Right ventricle myocardium superior (tissue), 1 donor: ENCODE data around the gene EHD3. TPM values are rescaled to one million over a fixed set of nuclear protein-coding genes. Genes with fewer than 3 reads are reported as not detected.
A peak's percentile ranks its signal among the peaks of the same experiment; 100 is the strongest.

Experiments
- ATAC-seq: fragments of 200-7000 bp; cut with Tn5 transposase; one replicate; pipeline ENCODE4 v1.9.1; 2020; ENCODE audit warnings: mild to moderate bottlenecking; ENCODE audit not compliant: poor library complexity
- DNase-seq: peaks from one replicate; pipeline ENCODE4 v3.0.0-alpha.2; 2020
- intact Hi-C: fragments of 100-400 bp; cut with DNase I; formaldehyde crosslinking; loops from one replicate; pipeline ENCODE4 v1.11.2; 2022
- total RNA-seq: library from RNA; stranded (reverse); fragmentation: NEBNext Ultra II Directional; extraction: Animal tissue kit (Norgen Biotek cat#: 25700); gene quantifications from one replicate; pipeline ENCODE4 v1.2.1, GENCODE V29; 2021
- donor health status: DM: no; HTN: yes; CAD: no; lungs with severe emphysema.

The EHD3 gene
- total RNA-seq, 1 donor from 2014 or later = 23.0 TPM

DNA sequence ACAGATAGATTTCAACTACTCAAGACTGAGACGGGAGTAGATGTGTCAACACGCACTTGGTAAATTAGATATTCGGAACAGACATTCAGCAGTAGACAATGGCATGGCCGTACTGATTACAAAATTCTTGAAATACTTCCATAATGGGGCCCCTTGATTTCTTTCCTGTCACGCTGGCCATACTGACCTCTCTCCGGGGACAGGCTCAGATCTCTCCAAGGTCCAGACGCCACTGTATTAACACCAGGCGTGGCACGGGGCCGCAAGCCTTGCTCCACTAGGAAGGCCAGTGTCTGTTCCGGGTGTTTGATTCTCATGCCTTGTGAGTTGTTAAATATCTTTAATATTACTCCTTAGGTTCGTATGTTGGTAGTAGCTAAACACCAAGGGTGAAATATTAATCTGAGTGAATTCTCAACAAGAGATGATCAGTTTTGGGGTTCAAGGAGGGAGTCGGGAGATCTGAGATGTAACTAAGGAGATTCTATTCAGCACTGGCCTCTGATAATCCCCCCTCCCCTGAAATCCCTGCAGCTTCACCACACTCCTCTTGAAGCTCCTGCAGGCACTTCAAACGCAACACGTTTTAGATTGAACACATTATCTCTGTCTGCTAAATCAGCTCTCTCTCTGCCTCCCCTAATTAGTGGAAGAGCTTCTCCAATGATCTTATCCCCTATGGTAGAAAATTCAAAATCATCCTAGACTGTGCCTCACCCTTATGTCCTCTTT is 2.2 kb upstream of the EHD3 start:
- intact Hi-C loops = loop anchor here (10.0 kb wide), 1 partner anchor 93 kb away; no protein-coding TSS in a partner anchor
- DNase-seq (peak; percentile 68), ATAC-seq (peak; percentile 57)

DNA sequence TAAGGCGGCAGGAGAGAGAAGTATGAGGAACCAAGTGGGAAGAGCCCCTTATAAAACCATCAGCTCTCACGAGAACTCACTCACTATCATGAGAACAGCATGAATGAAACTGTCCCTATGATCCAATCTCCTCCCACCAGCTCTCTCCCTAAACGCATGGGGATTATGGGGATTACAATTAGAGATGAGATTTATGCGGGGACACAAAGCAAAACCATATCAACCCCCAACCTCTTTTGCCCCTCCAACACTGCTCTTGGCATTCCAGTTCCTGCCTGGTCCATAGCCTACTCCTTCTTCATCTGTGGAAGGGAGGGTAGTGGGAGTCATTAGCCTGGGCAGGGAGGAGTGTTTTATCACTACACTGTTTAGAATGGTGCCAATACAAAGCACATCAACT is 1.4 kb upstream of the EHD3 start:
- intact Hi-C loops = loop anchor here (10.0 kb wide), 1 partner anchor 92 kb away; no protein-coding TSS in a partner anchor
- no peak for ATAC-seq

DNA sequence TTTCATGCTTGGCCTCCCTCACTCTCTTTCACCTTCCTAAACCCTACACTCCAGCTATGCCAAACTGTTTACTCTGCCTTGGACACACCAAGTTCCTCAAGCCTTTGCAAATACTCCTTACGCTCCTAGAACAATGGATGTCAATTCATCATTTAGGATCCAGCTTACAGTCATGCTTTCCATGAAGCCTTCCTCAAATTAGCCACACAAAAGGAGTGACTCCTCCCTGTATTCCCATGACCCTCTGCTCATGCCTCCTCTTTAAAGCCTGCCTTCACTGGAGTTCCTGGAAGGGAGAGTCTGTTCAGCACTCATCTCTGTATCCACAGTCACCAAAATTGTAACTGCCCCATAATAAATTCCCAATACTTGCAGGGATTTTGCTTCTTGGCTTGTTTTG is 721 bp upstream of the EHD3 start:
- ATAC-seq (no peak), DNase-seq (no peak)
- intact Hi-C loops = loop anchor here (10.0 kb wide), 1 partner anchor 92 kb away; no protein-coding TSS in a partner anchor

More for the DNA sequence above, 1.4 kb upstream of the EHD3 start:
- no peak for DNase-seq

DNA sequence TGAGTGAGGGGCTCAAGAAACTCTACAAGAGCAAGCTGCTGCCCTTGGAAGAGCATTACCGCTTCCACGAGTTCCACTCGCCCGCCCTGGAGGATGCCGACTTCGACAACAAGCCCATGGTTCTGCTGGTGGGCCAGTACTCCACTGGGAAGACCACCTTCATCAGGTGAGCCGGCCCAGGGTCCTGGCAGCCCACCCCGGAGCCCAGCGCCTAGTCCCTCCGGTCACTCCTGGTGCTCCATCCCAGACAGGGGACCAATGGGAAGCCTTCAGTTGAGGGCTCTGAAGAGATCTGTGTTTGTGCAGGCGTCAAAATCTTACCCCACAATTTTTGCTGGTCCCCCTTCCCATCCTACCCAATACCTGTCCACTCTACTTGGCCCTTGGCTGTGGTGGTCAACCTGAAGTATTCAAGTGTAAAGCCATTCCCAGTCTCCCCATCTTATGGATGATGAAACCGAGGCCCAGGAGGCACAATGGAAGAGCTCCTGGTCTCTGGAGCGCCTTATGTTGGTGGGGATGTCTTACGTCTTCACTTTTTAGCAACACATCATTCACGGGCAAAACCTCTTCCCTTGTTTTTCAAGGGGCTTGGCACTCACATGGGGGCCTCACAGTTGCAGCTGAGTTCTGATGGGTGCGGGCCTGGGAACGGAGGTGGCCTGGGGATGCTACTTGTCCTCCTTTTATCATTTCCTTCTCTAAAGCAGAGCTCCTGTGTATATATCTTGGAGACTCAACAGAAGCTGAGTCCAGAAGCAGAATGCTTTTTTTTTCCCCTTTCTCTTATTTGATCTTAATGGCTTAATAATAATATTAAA is 941 bp downstream of the EHD3 start:
- DNase-seq (no peak), ATAC-seq (no peak)
- intact Hi-C loops = loop anchor here (10.0 kb wide), 1 partner anchor 90 kb away; no protein-coding TSS in a partner anchor

DNA sequence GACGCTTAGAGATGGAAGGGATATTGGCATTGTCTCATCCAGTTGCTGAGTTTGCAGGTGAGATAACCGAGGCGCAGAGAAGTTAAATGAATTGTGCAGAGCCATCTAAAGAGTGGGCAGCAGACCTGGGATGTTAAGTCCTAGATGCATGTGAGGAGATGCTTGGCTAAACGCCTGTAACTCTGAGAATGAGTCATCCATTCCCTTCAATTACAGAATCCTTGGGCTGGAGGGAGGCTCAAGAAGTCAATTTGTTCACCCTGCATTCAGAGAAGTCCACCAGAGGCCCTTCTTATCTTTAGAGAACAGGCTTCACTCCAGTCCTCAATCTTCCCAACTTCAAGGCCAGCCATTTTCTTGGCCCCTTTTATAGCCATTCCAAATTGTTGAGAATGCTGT is 1.6 kb downstream of the EHD3 start:
- ATAC-seq (no peak), DNase-seq (no peak)
- intact Hi-C loops = loop anchor here (10.0 kb wide), 1 partner anchor 89 kb away; no protein-coding TSS in a partner anchor

DNA sequence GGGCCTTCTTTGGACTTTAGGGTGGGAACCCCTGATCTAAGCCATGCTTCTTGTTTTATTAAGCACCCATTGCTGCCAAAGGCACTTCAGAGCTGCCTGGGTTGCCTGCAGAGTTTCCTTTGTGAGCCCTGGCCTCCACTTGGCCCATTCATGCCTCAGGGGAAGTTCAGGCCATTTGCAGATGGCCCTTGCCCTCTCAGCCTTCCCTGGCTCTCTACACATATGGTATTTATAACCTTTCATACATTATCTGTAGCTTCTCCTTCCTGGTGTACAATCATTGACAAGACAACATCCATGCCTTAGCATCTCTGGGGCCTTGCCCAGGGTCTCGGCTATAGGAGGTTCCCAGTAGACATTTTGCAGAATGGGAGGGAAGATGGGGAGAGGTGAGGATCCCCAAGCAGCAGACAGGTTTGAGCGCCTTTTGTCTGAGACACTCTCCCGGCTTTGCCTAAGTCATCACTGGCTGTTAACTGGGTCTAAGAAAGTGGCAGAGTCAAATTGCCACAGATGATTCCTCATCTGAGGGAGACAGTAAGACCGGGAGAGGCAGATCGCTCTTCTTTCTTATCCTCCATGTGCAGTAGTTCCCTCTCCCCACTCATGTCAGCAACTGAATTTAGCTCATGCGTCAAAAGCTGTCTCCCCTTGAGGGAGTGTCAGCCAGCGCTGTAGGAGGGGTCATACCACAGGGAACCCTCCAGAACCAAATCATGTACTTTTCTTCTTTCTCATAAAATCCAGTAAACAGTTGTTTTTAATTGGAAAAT is 2.7 kb downstream of the EHD3 start:
- intact Hi-C loops = loop anchor here (10.0 kb wide), 1 partner anchor 88 kb away; no protein-coding TSS in a partner anchor
- ATAC-seq (no peak), DNase-seq (no peak)

DNA sequence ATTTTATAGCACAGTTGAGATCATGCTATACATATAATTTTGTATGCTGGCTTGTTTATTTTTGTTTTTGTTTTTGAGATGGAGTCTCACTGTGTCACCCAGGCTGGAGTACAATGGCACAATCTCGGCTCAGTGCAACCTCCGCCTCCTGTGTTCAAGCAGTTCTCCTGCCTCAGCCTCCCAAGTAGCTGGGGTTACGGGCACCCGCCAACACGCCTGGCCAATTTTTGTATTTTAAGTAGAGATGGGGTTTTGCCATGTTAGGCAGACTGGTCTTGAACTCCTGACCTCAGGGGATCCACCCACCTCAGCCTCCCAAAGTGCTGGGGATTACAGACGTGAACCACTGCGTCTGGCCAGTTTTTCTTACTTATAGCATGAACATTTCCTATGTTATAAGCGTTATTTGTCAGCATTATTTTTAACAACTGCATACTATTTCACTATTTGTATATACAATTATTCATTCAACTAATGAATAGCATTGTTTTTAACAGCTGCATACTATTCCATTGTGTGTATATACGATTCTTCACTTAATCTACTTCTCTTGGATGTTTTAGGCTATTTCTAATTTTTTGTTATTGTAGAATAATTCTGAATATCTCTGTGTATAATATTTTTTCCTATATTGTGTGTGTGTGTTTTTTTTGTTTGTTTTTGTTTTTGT is 3.5 kb downstream of the EHD3 start:
- no peak for DNase-seq
- intact Hi-C loops = loop anchor here (10.0 kb wide), 1 partner anchor 87 kb away; no protein-coding TSS in a partner anchor
- no peak for ATAC-seq

DNA sequence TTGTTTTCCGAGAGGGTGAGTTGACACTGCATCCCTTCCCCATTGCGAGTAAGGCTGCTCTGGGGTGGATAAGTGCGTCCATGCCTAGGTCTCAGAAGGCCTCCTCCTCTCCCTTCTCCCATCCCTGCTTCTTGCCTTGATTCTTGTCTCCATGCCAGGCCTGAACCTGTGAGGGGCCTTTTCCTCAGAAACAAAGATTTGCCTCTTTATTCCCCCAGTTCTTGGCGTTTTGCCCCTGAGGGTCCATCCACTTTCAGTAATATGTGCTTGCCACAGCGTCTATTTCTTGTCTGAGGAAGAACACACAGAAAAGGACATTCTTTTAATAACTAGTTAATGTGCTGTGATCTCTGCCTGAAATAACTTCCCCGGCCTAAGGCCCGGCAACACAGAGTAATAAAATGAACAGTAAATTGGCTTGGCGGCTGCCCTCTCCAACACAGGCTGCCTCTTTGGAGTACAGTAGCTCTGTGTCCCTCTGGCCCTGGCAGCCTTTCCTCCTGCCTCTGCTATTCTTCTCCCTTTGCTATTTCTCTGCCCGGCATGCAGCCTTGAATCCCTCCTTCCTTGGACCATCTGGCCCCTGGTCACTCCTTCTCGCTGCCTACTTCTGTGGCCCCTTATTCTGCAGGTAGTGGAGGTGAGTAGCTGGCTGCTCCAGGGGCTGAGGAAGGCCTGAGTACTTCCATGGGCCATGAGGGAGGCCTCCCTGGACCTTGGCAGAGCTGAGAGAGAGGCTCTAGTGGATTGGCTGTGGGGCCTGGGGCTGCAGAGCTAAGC is 4.4 kb downstream of the EHD3 start:
- ATAC-seq (peak; percentile 22), DNase-seq (no peak)
- intact Hi-C loops = loop anchor here (10.0 kb wide), 1 partner anchor 86 kb away; no protein-coding TSS in a partner anchor

DNA sequence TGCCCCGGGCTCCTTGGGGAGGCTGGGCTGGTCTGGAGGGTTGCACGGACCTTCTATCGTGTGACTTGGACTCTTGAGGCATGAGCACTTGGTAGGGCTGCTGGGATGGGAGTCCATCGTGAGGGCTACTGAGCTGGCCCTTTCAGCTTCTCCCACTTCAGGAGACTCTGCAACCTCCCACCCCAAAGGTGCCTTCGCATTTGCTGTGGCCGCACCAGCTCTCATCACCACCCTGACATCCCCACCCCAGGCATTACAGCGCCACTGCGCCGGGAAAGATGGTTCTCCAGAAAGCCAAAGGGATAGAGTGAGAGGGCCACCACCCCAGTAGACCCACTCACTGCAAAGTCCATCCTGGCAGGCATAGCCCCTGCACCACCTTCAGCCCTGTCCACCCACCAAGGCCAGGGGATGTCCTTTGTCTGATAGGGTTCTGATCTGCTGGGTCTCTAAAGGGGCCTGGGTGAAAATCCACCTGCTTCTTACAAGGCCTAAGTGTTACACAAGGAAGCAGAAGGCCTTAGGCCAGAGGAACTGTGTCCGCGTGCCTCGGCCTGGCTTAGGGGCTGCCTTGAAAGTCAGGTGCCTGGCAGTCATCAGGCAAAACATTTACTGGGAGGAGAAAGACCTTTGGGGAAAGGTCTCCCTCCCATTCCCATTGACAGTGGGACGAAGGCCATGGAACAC is 5.1 kb downstream of the EHD3 start:
- intact Hi-C loops = loop anchor here (10.0 kb wide), 1 partner anchor 86 kb away; no protein-coding TSS in a partner anchor
- ATAC-seq (no peak), DNase-seq (no peak)

DNA sequence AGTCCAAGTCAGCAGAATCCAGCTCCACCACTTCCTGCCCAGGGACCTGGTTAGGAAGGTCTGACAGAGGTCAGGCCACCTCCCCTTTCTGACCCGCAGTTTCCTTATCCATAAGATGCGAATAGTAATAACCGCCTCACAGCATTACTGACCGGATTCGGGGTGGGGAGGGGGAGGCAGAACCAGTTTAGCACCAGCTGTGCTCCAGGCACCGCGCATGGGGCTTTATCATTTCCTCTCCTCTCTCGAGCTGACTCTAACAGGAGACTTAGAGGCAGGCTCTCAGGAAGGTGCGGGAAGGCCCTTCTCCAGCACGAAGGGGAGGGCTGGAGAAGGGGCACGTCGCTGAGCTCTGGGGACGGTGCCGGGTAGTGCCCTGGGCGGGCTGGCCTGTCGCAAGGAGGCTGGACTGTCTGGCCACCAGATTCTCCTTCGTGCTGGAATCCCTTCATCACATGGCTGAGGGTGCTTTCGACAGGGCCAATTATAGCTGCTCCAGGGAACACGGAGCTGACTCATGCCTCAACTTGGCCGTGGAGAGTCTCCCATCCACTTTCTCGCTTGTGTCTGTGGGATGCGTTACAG is 5.7 kb downstream of the EHD3 start:
- intact Hi-C loops = loop anchor here (10.0 kb wide), 1 partner anchor 85 kb away; no protein-coding TSS in a partner anchor
- ATAC-seq = peak; percentile 89

DNA sequence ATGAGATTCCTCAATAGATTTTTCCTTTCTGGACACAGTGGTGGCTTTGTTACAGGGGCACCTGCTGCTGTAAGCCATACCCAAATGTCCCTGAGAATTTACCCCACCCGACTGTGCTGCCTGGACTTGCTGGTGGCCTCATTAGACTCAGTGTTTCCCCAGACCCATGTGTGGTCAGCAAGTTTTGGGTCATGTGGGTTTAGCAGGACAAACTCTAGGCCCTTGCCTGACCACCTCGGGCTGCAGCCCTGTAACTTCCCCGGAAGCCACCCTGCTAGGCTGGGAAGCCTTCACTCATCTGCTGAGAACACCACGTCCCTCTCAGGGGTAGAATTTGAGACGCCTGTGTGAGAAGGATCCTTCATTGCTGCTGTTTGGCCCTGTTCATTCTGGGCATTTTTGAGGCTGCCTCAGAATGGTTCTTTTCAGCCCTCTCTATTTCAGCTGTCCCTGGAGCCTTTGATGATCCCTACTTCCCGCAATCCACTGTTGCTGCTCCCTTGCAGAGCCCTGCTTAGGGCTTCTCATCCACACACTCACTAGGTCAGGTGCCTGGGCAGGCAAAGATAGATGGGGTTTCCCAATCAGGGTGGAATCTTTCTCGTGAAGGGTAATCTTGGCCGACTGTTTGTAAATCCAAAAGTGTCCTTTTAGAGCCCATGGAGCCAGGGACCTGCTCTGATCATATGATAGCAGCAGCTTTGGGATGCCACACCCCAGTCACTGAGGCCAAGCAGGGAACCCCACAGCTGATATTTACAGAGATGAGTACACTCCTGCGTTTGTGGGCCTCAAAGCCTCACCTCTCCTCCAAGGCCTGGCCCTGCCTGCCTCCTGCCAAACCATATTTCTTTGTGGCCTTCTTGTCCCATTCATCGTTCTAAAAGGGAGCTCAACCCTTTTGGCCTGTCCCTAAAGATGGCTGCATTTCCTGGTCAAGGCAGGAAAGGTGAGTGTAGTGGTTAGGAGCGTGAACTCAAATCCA is 6.7 kb downstream of the EHD3 start:
- DNase-seq = no peak
- intact Hi-C loops = no loop called here
- ATAC-seq = no peak

More for the DNA sequence above, 5.7 kb downstream of the EHD3 start:
- peak; percentile 78 for DNase-seq

DNA sequence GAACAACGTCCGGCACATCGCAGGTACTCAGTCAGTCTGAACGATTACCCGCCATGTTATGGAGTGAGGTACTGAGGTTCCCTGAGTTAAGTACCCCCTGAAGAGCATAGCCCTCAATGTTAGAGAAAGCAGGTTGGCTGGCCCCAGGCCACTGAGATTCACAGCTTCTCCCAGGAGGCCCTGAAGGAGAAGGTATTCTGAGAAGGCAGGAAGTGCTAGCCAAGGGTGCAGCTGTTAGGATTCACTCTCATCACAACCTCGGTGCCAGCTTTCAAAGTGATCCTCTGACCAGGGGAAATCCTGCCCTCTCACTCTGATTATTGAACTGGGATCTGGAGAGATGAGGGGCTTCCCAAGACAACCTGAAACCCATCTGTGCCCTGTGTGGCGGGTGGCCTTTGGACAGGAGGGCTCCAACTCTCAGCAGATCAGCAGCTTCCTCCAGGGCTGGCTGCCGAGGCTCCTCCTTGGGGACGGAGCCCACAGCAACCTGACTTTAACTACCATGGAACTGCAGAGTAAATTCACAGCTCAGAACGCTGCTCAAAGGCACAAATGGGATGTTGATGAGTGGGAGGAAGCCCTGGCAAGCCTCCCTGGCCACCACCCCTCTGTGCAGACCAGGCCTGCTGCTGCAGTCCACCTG is 7.8 kb downstream of the EHD3 start:
- ATAC-seq (no peak), DNase-seq (no peak)
- intact Hi-C loops = no loop called here

DNA sequence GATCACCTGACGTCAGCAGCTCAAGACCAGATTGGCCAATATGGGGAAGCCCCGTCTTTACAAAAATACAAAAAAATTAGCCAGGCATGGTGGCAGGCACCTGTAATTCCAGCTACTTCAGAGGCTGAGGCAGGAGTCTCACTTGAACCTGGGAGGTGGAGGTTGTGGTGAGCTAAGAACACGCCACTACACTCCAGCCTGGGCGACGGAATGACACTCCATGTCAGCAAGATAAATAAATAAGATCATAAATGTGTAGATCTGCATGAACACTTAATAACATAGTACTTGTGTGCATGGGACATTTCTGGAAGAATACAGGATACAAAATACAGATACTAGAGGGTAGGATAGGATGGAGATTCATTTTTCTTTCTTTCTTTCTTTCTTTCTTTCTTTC is 9.1 kb downstream of the EHD3 start:
- intact Hi-C loops = no loop called here
- no peak for DNase-seq
- ATAC-seq = no peak

DNA sequence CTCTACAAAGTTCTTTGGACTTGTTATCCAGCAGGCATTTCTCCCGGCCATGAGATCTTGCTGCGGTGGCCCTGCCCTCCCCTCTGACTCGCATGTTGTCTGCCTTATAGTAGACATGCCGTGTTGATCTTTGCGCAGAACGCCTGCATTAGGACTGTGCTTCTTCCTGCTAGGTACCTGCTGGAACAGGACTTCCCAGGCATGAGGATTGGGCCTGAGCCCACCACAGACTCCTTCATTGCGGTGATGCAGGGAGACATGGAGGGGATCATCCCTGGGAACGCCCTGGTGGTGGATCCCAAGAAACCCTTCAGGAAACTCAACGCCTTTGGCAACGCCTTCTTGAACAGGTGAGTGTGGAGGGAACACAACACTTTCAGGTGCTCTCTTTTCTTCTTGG is 10.1 kb downstream of the EHD3 start:
- no peak for DNase-seq
- intact Hi-C loops = no loop called here
- no peak for ATAC-seq
